B cell (primary cell): ENCODE measurements around the gene LZTR1.

Source experiments
- EZH2 ChIP-seq: IDR thresholded peaks from 2 replicates; pipeline ENCODE4 v1.6.1; 2012; ENCODE audit warnings: borderline replicate concordance, low read depth, mild to moderate bottlenecking, moderate library complexity, low read length; ENCODE audit not compliant: insufficient read depth, poor library complexity, severe bottlenecking
- TF ChIP-seq, protein P1 (sequence below): fragments of 200-600 bp; IDR thresholded peaks from one replicate; pipeline ENCODE4 v1.8.0; 2022; ENCODE audit warnings: antibody characterized with exemption, mild to moderate bottlenecking

DNA sequence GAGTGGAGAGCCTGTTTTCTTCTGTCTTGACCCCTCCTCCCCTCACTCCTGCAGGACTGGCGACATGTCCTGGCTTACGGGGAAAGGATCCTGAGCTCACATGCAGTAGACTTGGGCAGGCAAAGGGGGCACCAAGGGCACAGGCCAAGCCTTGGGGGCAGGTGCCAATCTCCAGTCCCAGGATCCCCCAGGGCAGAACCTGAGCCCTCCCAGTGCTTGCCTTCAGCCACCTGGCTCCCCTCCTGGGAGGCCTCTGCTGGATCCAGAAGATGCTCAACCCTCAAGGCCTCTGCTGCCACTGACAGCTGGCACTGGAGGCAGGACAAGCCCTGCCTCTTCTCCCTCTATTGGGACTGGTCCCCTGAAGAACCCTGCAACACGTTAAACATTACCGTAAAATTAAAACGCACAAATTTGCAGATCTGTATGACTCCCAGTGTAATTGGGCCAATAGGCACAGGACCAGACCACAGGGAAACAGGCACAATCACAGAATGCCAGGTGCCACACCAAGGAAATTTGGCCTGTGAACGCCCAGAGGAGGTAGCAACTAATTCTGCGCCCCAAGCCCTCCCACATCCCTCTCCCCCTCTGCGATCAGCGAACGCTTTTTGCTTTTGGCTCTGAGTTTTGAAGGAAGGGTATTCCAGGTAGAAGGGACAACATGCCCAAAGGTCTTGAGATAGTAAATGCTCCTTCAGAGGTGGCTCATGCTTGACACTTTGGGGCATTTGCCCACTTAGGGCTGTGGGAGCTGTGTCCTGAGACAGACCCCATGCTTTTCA is 967 bp upstream of the LZTR1 start:
- TF ChIP-seq, protein P1, sequence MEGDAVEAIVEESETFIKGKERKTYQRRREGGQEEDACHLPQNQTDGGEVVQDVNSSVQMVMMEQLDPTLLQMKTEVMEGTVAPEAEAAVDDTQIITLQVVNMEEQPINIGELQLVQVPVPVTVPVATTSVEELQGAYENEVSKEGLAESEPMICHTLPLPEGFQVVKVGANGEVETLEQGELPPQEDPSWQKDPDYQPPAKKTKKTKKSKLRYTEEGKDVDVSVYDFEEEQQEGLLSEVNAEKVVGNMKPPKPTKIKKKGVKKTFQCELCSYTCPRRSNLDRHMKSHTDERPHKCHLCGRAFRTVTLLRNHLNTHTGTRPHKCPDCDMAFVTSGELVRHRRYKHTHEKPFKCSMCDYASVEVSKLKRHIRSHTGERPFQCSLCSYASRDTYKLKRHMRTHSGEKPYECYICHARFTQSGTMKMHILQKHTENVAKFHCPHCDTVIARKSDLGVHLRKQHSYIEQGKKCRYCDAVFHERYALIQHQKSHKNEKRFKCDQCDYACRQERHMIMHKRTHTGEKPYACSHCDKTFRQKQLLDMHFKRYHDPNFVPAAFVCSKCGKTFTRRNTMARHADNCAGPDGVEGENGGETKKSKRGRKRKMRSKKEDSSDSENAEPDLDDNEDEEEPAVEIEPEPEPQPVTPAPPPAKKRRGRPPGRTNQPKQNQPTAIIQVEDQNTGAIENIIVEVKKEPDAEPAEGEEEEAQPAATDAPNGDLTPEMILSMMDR: no peak
- TF ChIP-seq EZH2: no peak
